Putamen (tissue), 1 donor: ENCODE results near the gene CCDC149.
A peak's percentile ranks its signal among the peaks of the same experiment; 100 is the strongest.

Source experiments
- DNase-seq: peaks from one replicate; pipeline ENCODE4 v3.0.0-alpha.2; 2016; ENCODE audit warnings: low spot score

CCDC149 gene

DNA sequence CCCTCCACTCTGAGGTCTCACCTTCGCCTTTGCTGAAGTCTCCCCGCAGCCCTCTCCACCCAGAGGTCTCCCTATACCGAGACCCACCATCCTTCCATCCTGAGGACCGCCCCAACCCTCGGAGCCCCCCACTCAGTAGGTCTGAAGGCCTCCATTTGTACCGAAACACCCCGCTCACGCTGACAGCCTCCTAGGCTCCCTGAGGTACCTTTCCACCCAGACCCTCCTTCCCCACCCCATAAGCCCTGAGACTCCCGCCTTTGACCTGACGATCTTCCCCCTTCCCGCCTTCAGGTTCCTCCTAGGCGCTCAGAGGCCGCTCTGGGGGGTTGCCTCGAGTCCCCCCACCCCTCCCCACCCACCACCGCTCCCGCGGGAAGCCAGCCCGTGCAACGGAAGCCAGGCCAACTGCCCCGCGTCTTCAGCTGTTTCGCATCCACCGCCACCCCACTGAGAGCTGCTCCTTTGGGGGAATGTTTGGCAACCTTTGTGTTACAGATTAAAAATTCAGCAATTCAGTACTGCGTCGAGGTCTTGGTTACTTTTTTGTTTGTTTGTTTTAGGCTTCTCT, 112.4 kb downstream of the CCDC149 start:
- DNase-seq: no peak

DNA sequence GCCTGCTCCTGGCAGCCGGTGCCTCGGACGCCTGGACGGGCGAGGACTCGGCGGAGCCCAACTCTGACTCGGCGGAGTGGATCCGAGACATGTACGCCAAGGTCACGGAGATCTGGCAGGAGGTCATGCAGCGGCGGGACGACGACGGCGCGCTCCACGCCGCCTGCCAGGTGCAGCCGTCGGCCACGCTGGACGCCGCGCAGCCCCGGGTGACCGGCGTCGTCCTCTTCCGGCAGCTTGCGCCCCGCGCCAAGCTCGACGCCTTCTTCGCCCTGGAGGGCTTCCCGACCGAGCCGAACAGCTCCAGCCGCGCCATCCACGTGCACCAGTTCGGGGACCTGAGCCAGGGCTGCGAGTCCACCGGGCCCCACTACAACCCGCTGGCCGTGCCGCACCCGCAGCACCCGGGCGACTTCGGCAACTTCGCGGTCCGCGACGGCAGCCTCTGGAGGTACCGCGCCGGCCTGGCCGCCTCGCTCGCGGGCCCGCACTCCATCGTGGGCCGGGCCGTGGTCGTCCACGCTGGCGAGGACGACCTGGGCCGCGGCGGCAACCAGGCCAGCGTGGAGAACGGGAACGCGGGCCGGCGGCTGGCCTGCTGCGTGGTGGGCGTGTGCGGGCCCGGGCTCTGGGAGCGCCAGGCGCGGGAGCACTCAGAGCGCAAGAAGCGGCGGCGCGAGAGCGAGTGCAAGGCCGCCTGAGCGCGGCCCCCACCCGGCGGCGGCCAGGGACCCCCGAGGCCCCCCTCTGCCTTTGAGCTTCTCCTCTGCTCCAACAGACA, 113.1 kb downstream of the CCDC149 start:
- DNase-seq: no peak

DNA sequence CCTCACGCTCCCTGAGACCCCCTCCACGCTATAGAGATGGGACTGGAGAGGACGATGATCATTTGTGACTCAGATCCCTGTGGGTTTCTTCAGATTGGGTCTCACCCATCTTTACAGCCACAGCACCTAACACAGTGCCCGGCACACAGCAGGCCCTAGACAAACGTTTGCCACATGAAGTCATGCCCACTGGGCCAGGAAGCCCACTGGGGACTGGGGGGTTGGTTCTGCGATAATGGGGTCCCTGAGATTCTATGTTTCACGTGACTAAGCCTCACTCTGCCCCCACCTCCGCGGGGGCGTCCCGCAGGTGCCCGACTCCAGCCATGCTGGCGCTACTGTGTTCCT, 113.7 kb downstream of the CCDC149 start:
- no peak for DNase-seq

DNA sequence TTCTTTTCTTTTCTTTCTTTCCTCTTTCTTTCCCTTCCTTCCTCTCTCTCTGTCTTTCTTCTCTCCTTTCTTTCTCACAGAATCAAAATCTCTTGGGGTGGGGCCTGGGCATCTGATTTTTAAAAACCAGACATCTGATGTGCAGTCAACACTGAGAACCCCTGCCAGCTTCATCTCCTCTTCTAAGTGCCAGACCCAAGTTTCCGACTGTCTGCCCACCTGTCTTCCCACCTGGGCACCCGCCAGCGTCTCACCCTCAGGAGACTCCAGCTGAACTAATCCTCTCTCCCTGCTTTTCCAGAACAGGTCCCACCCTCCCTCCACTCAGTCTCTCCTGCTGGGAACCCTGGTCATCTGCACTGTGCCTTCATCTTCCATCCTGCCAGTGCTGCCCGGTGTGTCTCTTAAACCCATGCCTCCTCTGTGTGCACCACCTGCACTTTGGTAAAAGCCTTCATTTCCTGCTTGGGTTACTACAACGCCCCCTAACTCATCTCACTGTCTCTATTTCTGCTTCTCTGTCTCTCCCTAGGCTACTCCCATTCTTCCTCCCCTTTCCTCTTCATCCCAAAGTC, 114.7 kb downstream of the CCDC149 start:
- no peak for DNase-seq

DNA sequence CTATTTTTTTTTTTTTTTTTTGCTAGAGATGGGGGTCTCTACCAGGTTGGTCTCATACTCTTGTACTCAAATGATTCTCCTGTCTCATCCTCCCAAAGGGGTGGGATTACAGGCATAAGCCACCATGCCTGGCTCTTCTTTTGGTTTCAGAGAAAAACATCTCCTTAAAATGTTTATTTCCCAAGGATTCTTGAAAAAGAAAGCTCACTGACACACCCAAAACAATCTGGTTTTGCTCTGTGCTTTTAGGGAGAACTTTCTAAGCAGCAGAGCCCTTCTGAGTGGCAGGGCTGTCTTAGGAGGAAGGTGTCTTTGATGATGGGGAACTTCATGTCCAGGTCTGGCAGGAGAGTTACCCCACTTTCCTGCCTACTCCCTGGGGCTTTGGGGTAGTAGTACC, 116.2 kb downstream of the CCDC149 start:
- no peak for DNase-seq

DNA sequence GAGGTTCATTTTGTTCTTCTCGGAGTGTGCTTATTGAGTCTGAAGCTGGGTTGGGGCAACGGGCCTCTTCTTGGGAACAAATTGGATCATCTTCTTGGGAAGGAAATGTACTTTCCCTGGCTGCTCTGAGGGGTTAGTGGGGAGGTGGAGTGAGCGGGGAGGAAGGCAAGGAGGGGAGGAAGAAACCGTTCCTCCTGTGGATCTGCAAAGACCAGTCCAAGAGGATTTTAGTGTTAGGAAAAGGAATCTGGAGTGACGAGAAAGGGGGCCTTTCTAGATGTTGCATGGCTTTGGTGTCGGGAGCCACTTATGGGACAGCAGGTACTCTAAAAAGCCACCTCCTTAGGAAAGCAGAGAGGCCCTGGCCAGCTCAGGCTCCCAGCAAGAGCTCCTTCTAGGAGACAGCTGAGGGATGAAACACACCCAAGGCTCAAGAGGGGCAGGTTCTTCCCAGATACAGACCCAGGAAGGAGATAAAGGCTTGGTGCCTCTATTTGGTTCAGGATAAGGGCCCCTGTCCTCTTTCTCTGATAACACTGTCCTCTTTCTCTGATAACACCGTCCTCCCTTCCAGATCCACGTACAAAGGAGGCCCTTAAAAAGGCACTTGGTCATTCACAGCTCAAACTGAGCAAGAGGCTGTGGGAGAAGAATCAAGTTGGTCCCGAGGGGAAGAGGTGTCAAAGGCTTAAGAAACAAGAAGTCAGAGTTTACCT, 117.0 kb downstream of the CCDC149 start:
- DNase-seq: no peak

DNA sequence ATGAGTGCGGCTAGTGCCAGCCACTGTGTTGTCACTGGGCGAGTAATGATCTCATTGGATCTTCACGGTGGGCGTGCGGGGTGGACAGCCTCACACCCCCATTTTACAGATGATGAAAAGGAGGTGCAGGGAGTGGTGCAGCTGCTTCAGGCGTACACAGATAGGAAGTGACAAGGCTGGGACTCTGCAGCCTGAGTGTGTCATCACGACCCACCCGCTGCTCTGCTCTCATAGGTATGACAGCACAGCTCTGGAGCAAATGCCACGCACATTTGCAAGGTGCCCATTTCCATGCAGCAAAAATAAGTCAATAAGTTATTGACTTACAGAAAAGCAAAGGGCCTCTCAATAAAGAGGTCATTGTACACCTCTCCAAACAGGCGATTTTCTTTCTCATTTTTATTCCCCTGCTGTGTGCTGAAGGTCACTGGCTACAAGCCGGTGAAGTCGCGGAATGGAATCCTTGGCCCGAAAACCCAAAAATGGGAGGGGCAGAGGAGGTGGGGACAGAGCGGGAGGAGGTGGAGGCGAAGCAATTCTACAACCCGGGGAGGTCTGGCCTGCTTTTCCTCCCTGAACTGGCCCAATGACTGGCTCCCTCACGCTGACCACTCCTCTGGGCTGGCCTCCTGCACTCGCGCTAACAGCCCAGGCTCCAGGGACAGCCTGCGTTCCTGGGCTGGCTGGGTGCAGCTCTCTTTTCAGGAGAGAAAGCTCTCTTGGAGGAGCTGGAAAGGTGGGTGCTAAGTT, 117.8 kb downstream of the CCDC149 start, which contains the start of gene SOD3:
TSS of gene SOD3 (plus strand) at position 658 of the 750 bp plus-strand sequence. CDS start 3,949 bp downstream, outside the sequence.
- DNase-seq: peak; percentile 47

DNA sequence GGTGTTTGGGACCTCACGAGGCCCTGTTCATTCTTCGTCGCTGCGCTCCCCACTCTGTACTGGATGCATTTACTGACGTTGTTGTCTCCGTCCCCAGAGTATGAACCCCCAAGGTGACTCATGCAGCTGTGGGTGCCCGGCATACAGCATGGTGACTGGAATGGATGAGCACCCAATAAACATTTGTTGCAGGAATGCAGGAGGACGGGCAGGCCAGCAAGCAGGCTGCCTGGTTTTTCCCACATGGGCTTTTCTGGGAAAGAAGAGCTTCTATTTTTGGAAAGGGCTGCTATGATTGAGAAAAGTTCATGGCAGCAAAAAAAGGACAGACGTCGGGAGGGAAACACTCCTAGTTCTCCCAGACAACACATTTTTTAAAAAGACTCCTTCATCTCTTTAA, 118.4 kb downstream of the CCDC149 start:
- DNase-seq: no peak

DNA sequence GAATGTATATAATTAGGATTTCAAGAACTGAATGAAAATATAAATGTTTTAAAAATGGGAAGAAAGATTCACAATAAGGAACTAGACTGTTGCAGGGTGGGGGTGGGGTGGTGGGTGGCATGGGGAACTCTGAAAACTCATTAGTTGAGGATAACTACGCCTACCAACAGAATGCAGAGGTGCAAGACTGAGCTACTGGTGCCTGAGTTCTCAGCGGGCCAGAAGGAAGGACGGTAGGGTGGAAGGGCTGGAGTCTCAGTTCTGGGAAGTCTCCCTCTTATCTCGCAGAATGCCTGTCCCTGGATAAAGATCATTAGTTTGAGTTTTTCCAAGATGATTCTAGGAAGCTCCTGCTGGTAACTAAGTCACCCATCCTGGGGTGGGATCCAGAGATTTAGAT, 118.8 kb downstream of the CCDC149 start:
- DNase-seq: no peak

DNA sequence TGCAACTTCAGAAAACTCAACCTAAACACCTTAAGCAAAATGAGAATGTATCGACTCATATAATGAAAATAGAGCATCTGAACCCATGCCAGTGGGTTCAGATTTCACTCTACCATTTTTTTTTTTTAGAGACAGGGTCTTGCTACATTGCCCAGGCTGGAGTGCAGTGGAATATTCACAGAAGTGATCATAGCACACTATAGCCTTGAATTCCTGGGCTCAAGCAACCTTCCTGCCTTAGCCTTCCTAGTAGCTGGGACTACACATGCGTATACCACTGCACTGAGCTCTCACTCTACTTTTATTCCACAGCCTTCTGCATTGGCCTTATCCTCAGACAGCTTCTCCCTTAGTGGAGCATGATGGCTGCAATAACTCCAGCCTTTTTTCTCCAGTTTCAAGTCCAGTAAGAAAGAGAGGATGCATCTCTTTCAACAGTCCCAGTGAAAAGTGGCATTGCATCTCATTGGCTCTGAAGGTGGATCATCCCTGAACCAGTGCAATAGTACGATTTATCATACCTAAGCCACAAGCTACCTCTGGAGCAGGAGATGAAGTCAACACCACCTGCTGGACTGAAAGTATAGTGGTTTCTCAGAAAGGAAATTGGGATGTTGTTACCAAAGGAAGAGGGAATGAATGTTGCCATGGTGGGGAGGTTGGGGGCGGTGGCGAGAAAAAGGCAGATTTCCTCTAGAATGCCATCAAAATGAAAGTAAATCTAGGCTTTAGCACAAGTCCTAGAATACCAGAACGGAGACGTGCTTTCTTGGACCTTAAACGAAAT, 119.4 kb downstream of the CCDC149 start:
- no peak for DNase-seq

DNA sequence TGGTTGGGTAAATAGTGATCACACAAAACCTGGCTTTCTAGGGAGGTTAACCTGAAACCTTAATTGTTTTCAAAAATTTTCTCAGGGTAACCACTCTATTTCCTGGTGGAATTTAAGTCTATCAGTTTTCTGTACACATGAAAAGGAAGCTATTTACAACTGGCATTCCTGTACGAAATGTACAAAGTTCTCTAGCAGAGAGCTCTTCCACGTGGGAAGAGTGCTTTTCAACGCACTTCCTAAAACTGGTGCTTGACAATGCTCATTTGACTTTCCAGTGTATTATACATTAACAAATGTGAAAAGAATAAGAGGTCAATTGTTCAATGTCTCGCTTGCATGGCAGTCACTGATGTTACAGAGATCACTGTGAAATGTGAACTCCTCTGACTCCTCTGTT, 120.3 kb downstream of the CCDC149 start:
- DNase-seq: no peak

DNA sequence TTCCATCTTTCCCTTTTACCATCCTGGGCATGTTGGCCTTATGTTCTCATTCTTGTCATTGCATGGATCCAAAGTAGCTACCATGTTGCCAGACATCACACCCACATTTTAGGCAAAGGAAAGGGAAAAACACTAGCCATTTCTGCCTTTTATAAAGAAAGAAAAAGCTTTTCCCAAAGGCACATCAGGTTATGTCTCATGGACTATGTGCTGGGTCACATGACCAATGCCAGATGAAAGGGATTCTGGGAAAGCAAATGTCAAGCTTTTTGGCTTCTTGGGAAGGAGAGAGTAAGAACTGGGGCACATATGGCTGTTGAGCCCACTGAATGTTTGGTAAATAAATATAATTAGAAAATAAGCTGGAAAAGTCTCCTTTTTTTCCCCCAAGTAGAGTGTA, 121.8 kb downstream of the CCDC149 start:
- no peak for DNase-seq

DNA sequence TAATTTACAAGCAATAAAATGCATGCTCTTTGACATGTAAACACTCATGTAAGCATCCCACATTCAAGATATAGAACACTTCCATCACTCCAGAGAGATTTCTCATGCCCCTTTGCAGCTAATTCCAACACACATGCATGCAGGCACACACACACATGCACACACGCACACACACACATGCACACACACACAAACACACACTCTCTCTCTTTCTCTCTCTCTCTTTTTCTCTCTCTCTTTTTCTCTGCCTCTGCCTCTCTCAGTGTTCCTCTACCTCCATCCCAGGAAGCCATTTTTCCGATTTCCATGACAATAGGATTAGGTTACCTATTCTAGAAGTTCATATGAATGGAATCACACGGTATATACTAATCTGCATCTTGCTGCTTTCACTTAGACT, 129.3 kb downstream of the CCDC149 start:
- no peak for DNase-seq

DNA sequence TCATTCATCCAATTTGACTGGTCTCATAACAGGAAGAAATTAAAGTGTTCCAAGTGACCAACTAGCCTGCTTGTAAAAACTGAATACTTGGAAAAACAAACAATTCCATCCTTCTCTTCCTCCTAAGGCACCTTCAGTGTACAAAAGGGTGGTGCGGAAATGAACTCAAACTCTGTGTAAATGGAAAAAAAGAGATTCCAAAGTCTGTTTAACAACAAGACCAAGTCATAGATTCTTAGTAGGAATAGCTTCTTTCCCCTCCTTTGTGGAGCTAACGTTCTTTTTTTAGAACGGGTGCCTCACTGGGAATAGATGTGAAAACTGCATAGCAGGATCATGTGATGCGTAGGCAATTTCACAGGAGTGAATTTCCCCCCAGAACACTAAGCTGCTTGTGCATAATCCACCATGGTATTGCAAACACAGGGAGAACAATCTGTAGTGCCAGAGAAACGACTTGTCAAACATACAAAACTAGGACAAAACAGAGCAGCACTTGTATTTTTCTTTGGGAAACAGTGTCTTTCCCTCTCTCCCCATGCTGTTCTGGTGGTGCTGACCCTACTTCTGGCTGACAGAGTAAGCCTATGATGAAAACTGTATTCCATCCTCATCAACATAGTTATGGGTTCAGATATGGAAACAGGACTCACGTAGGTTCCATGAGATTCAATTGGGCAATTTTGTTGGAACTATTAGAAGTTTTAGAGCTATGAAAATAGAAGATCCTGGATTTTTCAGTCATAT, 130.7 kb downstream of the CCDC149 start:
- DNase-seq: peak; percentile 36

DNA sequence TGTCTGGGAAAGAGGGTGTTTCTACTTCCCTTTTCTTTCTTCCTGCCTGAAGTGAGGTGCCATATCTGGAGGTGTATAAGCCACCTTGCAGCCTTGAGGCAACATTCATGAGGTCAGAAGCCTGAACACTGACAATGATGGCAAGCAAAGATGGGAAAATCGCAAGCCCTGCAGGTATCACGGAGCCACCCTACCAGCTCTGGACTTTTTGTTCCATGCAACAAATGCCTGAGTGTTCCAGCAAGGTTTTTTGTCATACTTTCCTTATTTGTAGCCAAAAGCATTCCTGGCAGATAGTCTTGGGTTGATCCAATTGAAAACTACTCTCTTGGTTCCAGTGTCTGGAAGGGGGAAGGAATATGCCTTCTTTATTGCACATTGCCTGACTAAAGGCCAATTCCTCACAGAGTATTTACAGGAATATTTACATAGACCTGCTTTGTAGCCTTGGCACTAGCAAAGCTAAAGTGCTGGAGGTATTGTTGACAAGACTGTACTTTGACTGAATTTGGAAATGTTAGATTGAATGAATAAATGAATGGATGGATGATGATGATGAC, 131.8 kb downstream of the CCDC149 start:
- DNase-seq: no peak

DNA sequence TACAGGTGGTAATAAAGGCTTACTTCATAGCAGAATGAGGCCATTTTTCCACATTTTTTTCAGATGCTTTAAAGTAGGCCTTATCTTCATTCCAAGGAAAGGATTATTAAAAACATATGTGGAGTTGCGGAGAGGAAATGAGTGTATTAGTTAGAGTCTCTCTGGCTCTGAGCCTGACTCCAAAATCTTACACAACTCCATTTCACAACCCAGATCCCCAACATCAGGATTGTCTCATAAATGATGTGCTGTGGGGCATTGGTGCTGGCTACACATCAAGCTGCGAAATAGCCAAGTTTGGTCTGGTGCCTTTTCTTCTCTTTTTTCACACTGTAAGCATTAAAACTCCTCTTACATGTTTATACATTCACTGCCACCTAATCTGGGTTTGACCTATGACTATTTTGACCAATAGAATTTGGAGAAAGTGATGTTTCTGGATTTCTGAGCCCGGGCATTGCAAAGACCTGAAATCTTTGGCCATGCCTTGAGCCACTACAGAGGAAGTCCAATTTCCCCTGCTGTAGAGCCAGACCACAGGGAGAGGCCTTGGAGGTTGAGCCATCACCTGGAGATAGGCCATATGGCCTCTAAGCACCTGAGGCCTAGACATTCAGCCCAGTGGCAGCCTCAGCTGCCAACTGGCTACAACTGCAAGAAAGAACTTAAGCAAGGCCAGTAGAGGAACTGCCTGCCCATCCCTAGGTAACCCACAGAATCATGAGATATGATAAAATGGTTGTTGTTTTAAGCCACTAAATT, 134.2 kb downstream of the CCDC149 start:
- no peak for DNase-seq

DNA sequence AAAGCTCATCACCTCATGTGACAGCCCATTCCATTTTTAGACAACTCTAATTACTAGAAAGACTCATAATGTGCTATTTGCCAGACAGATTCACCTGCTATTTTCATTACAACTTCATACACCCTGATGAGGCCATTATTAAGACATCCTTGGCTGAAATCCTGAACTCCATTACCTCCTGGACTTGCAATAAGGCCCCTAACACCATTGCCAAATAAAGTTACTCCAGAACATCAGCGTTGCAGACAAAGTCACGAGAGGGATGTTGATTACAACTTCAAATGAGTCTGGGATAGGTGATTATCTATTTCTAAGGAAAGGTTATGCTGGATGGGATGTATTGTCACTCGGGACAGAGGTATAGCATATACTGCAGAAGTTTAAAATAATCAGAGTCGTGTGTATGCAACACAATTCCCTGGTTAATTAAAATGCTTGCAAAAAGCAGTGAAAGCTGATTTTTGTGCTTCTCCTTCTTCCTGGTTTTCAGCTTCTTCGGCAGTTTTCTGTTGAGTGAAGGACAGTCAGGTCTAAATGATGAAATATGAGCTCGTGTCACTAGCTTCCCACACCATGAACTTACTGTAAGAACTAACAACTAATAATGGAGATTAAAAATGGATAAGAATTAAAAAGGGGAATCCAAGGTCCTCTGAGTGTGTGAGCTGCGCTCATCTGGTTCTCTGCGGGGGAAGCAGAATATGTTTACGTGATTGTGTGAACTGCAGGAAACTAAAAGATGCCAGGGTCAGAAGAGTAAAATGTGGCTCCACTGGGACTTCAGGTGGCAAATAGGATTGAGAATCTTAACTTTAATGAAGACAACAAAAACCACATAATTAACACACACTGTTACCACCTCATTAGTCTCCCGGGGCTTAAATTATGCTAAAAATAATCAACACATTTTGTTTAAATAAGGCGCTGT, 135.0 kb downstream of the CCDC149 start:
- no peak for DNase-seq

DNA sequence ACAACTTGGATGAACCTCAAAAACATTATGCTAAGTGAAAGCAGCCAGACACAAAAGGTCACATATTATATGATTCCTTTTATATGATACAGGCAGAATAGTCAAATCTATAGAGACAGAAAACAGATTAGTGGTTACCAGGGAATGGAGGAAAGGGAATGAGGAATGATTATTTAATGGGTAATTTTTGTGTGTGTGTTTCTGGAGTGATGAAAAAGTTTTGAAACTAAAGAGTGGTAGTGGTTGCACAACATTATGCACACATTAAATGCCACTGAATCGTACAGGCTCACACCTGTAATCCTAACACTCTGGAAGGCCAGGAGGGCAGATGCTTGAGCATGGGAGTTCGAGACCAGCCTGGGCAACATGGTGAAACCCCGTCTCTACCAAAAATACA, 137.1 kb downstream of the CCDC149 start:
- no peak for DNase-seq
